GM18909 (cell line): ENCODE measurements around the gene DPYD.

Experiments used
- ATAC-seq: cut with Tn5 transposase; IDR thresholded peaks from one replicate; pipeline ENCODE4 v1.9.1; 2021; ENCODE audit warnings: mild to moderate bottlenecking; ENCODE audit not compliant: unreplicated experiment, poor library complexity

DPYD gene

GRCh38 chr1:97920832-97921571 lies at the start of gene DPYD:
Gene DPYD (minus strand): TSS chr1:97921034. CDS start chr1:97920922, 112 bp downstream.
- peak; percentile 92 for ATAC-seq

GRCh38 chr1:97960470-97960869 lies 39.6 kb upstream of the DPYD start:
- ATAC-seq = no peak

GRCh38 chr1:97947695-97948094 lies 26.9 kb upstream of the DPYD start:
- no peak for ATAC-seq

- ATAC-seq = no peak
Observed at GRCh38 chr1:97943354-97943753, 22.5 kb upstream of the DPYD start.

- ATAC-seq = no peak
Observed at GRCh38 chr1:97942161-97943123, 21.6 kb upstream of the DPYD start.

GRCh38 chr1:97938285-97938642 lies 17.4 kb upstream of the DPYD start:
- no peak for ATAC-seq

- ATAC-seq = no peak
Observed at GRCh38 chr1:97936976-97937375, 16.1 kb upstream of the DPYD start.

- ATAC-seq = no peak
Observed at GRCh38 chr1:97934491-97934890, 13.7 kb upstream of the DPYD start.

GRCh38 chr1:97929874-97930851 lies 9.3 kb upstream of the DPYD start:
- no peak for ATAC-seq

GRCh38 chr1:97926017-97926708 lies 5.3 kb upstream of the DPYD start:
- ATAC-seq = no peak

GRCh38 chr1:97925151-97925550 lies 4.3 kb upstream of the DPYD start:
- ATAC-seq = no peak

- ATAC-seq = no peak
Observed at GRCh38 chr1:97923811-97924210, 3.0 kb upstream of the DPYD start.

GRCh38 chr1:97920276-97920831 lies 480 bp downstream of the DPYD start:
- ATAC-seq = no peak

- no peak for ATAC-seq
Observed at GRCh38 chr1:97919585-97920261, 1.1 kb downstream of the DPYD start.

GRCh38 chr1:97918961-97919360 lies 1.9 kb downstream of the DPYD start:
- ATAC-seq = no peak

GRCh38 chr1:97913506-97914139 lies 7.2 kb downstream of the DPYD start:
- ATAC-seq = no peak

- no peak for ATAC-seq
Observed at GRCh38 chr1:97911266-97912215, 9.3 kb downstream of the DPYD start.
